IPS DF 4.7 (cell line): ENCODE measurements around the gene SMURF2.
A peak's percentile ranks its signal among the peaks of the same experiment; 100 is the strongest.

Experiments
- DNase-seq: peaks from one replicate; pipeline ENCODE4 v3.0.0-alpha.2; 2013; ENCODE audit warnings: low spot score; ENCODE audit errors: extremely low read depth

Gene SMURF2

GRCh38 chr17:64504769-64505339 lies 157.3 kb downstream of the SMURF2 start:
- DNase-seq, result no peak

- no peak for DNase-seq
These were observed 158.0 kb downstream of the SMURF2 start for GRCh38 chr17:64503821-64504768.

- DNase-seq, result no peak
These were observed 158.8 kb downstream of the SMURF2 start for GRCh38 chr17:64503341-64503740.

GRCh38 chr17:64502809-64503208 lies 159.3 kb downstream of the SMURF2 start:
- DNase-seq, result no peak

GRCh38 chr17:64502021-64502420 lies 160.1 kb downstream of the SMURF2 start:
- DNase-seq, result no peak

- no peak for DNase-seq
These were observed 161.0 kb downstream of the SMURF2 start for GRCh38 chr17:64500862-64501765.

GRCh38 chr17:64500487-64500859 lies 161.6 kb downstream of the SMURF2 start:
- no peak for DNase-seq

- no peak for DNase-seq
These were observed 162.2 kb downstream of the SMURF2 start for GRCh38 chr17:64499805-64500486.

- DNase-seq, result no peak
These were observed 163.6 kb downstream of the SMURF2 start for GRCh38 chr17:64498308-64499203.

- DNase-seq, result no peak
These were observed 164.5 kb downstream of the SMURF2 start for GRCh38 chr17:64497565-64498035.

GRCh38 chr17:64496786-64497564 lies 165.1 kb downstream of the SMURF2 start, which contains the start of gene POLG2:
TSS of gene POLG2 (minus strand) at chr17:64497054. CDS start at chr17:64496968, 86 bp downstream.
- peak; percentile 71 for DNase-seq

GRCh38 chr17:64496348-64496785 lies 165.7 kb downstream of the SMURF2 start:
- no peak for DNase-seq
